ENCODE results near the gene AP2B1.

AP2B1 gene

DNA sequence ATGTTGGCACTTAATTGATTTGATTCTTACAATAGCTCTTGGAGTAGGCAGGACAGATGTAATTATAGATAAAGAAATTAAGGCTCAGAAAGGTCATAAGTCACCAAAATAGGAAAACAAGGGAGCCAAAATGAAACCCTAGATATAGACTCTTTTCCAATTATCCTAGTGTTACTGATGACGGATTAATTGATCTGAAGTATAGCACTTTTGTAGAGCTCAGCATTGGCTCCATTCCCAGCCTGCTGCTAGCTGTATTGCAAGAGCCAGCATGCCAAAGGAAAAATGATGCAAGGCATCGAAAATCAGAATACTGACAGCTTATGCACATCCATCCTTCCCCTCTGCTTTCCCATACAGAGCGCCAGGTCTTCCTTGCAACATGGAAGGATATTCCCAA, 122.8 kb downstream of the AP2B1 start:
- TF ChIP-seq REST (IDR thresholded peaks at IDR 0.05; ENCODE audit: low read depth), result no peak
- no peak for TF ChIP-seq CEBPB (IDR thresholded peaks at IDR 0.05)
- no peak for TF ChIP-seq NFIC (IDR thresholded peaks at IDR 0.05)
- no peak for TF ChIP-seq TAF1 (IDR thresholded peaks at IDR 0.05; ENCODE audit: low read depth)
- TF ChIP-seq CREB1 (IDR thresholded peaks at IDR 0.05; ENCODE audit: low read depth), result no peak
- no peak for TF ChIP-seq ZBTB7A (IDR thresholded peaks at IDR 0.05; ENCODE audit: low read depth)
- no peak for TF ChIP-seq EP300 (IDR thresholded peaks at IDR 0.05; ENCODE audit: borderline replicate concordance)

- no peak for TF ChIP-seq RAD21 (IDR thresholded peaks at IDR 0.05; ENCODE audit: low read depth)
- TF ChIP-seq ZBTB7A (IDR thresholded peaks at IDR 0.05; ENCODE audit: low read depth), result no peak
- TF ChIP-seq, protein P1, sequence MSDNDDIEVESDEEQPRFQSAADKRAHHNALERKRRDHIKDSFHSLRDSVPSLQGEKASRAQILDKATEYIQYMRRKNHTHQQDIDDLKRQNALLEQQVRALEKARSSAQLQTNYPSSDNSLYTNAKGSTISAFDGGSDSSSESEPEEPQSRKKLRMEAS (IDR thresholded peaks at IDR 0.05), result no peak
- no peak for TF ChIP-seq EGR1 (IDR thresholded peaks at IDR 0.05)
- no peak for TF ChIP-seq TCF12 (IDR thresholded peaks at IDR 0.05; ENCODE audit: low read depth)
- TF ChIP-seq NFIC (IDR thresholded peaks at IDR 0.05), result no peak
- TF ChIP-seq CREB1 (IDR thresholded peaks at IDR 0.05; ENCODE audit: low read depth), result no peak
- no peak for TF ChIP-seq YY1 (IDR thresholded peaks at IDR 0.05; ENCODE audit: low read depth)
- TF ChIP-seq USF1 (IDR thresholded peaks at IDR 0.05), result no peak
- no peak for TF ChIP-seq TEAD4 (IDR thresholded peaks at IDR 0.05)
- TF ChIP-seq FOXM1 (IDR thresholded peaks at IDR 0.05; ENCODE audit: borderline replicate concordance, low read depth), result no peak
- TF ChIP-seq TAF1 (IDR thresholded peaks at IDR 0.05; ENCODE audit: low read depth), result no peak
- TF ChIP-seq EP300 (IDR thresholded peaks at IDR 0.05; ENCODE audit: borderline replicate concordance), result no peak
- no peak for TF ChIP-seq REST (IDR thresholded peaks at IDR 0.05; ENCODE audit: low read depth)
- TF ChIP-seq CEBPB (IDR thresholded peaks at IDR 0.05), result no peak
Observed at GRCh38 chr17:35710950-35711349, 123.8 kb downstream of the AP2B1 start.

- TF ChIP-seq REST (IDR thresholded peaks at IDR 0.05; ENCODE audit: low read depth) (no peak), NFIC (IDR thresholded peaks at IDR 0.05) (no peak), EGR1 (IDR thresholded peaks at IDR 0.05) (no peak), RAD21 (IDR thresholded peaks at IDR 0.05; ENCODE audit: low read depth) (no peak), TAF1 (IDR thresholded peaks at IDR 0.05; ENCODE audit: low read depth) (no peak), CEBPB (IDR thresholded peaks at IDR 0.05) (no peak), TEAD4 (IDR thresholded peaks at IDR 0.05) (no peak), EP300 (IDR thresholded peaks at IDR 0.05; ENCODE audit: borderline replicate concordance) (no peak), USF1 (IDR thresholded peaks at IDR 0.05) (no peak), FOXM1 (IDR thresholded peaks at IDR 0.05; ENCODE audit: borderline replicate concordance, low read depth) (no peak), YY1 (IDR thresholded peaks at IDR 0.05; ENCODE audit: low read depth) (no peak), CREB1 (IDR thresholded peaks at IDR 0.05; ENCODE audit: low read depth) (no peak), TCF12 (IDR thresholded peaks at IDR 0.05; ENCODE audit: low read depth) (no peak), ZBTB7A (IDR thresholded peaks at IDR 0.05; ENCODE audit: low read depth) (no peak)
- TF ChIP-seq, protein P1 (IDR thresholded peaks at IDR 0.05), result no peak
Observed at GRCh38 chr17:35713069-35713728, 126.1 kb downstream of the AP2B1 start.

- no peak for TF ChIP-seq EP300 (IDR thresholded peaks at IDR 0.05; ENCODE audit: borderline replicate concordance)
Observed at GRCh38 chr17:35714988-35715387, 127.9 kb downstream of the AP2B1 start.

Measured in Ishikawa (cell line).